ENCODE data around the gene AVP.
"Not testable (repeated sequence)": the region's sequence is repeated elsewhere in the genome, so short reads cannot be mapped to it uniquely, and the experiment has no call there.

Gene AVP

DNA sequence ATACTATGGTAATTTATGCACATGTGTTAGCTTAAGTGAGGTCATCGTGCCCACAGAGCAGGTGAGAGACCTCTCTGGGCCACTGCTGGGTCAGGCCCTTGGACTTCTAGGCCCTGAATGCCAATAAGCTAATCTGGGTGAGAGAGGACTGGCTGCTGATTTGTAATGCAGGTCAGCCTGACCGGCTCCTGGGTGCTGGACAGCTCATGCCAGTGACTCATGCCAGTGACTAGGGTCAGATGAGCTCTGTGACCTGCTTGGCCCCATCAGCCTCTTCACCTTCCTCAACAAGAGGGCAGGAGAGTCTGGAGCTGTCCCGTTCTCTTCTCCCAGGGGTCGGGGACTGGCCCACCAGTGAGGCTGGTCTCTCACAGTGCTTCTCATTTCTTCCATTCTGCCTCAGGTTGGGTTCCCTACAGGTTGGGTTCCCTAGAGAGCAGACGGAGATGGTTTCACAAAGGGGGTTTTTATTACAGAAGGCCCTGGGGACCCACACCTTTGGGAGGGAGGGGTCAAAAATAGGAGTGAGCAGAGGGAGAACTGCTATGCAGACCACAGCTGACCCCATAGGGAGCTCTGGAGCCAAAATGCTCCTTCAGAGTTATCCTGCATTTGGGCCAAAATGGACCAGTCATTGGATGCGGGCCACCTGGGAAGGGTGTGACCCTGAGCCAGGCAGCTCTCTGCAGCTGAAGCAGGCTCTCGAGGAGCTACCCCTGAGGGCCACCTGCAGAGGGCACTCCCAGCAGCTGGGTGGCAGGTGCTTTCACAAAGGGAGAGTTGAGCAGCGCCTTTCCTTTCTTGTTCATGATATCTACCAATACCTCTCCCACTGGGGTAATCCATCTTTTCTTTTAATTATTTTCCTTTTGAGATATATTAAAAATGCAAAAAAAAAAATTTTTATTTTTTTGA lies 15.3 kb downstream of the AVP start:
- H3K79me2 ChIP-seq (ENCODE audit: insufficient read depth, low read depth) = no peaks in the 10 kb centered on the region
- no peaks in the 10 kb centered on the region for H3K4me1 ChIP-seq (ENCODE audit: low read depth, poor library complexity, severe bottlenecking)
- H3K9ac ChIP-seq = no peak overlapping the region
- no peaks in the 10 kb centered on the region for H3K27me3 ChIP-seq (ENCODE audit: insufficient read depth, low read depth)
- no peak for TF ChIP-seq CTCF (conservative IDR thresholded peaks at IDR 0.05; ENCODE audit: low read depth, low read length)
- H2AFZ ChIP-seq (ENCODE audit: low read depth) = no peak overlapping the region
- H3K36me3 ChIP-seq (ENCODE audit: insufficient read depth) = no peaks in the 10 kb centered on the region
- no peaks in the 10 kb centered on the region for H4K20me1 ChIP-seq (ENCODE audit: insufficient read depth)
- no peak overlapping the region for H3K27ac ChIP-seq
- no peak overlapping the region for H3K4me2 ChIP-seq
- H3K4me3 ChIP-seq (IDR thresholded peaks at IDR 0.05; ENCODE audit: insufficient read depth, low read depth, low read length) = no peak overlapping the region

DNA sequence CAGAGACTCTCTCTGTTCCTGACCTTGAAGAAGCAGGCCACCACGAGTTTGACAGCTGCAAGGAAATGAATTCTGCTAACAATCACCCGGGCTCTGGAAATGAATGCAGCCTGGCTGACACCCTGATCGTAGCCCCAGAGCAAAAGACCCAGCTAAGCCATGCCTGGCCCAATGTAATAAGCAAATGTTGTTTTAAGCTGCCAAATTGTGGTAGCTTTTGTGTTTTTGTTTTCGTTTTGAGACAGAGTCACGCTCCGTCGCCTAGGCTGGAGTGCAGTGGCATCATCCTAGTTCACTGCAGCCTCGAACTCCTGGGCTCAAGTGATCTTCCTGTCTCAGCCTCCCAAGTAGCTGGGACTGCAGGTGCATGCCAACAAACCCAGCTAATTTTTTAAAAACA lies 16.4 kb downstream of the AVP start:
- no peak overlapping the region for H3K9ac ChIP-seq
- no peaks in the 10 kb centered on the region for H3K79me2 ChIP-seq (ENCODE audit: insufficient read depth, low read depth)
- no peaks in the 10 kb centered on the region for H3K27me3 ChIP-seq (ENCODE audit: insufficient read depth, low read depth)
- H3K4me3 ChIP-seq (IDR thresholded peaks at IDR 0.05; ENCODE audit: insufficient read depth, low read depth, low read length) = no peak overlapping the region
- H3K36me3 ChIP-seq (ENCODE audit: insufficient read depth) = no peaks in the 10 kb centered on the region
- H4K20me1 ChIP-seq (ENCODE audit: insufficient read depth) = no peaks in the 10 kb centered on the region
- no peak overlapping the region for H3K4me2 ChIP-seq
- H2AFZ ChIP-seq (ENCODE audit: low read depth) = no peak overlapping the region
- H3K4me1 ChIP-seq (ENCODE audit: low read depth, poor library complexity, severe bottlenecking) = no peaks in the 10 kb centered on the region
- no peak for TF ChIP-seq CTCF (conservative IDR thresholded peaks at IDR 0.05; ENCODE audit: low read depth, low read length)
- no peak overlapping the region for H3K27ac ChIP-seq

DNA sequence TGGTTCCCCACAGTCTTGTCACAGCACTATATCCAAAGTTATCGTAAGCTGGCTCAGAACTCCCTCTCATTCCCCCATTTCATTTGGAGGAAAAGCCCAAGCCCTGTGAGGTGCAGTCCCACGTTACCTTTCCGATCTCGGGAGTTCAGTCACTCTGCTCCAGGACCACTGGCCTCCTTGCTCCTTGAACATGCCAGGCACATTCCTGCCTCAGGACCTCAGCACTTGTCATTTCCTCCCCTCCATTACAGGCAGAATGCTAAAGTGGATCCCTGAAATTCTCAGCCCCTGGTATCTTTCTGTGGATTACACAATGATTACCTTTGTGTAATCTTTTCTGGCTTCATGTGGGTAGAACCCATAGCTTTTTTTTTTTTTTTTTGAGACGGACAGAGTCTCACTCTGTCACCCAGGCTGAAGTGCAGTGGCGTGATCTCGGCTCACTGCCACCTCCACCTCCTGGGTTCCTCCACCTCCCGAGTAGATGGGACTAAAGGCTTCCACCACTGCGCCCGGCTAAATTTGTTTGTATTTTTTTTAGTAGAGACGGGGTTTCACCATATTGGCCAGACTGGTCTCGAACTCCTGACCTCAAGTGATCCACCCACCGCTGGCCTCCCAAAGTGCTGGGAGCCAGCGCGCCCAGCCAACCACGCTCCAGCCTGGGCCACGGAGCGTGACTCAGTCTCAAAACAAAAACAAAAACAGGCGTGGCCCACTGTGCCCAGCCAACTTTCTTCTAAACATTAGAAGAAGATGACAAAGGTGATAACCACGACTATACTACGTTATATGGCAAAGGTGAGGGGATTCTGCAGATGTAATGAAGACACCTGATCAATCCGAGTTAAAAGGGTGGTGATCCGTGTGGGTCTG lies 17.1 kb downstream of the AVP start:
- Histone ChIP-seq H2AFZ (ENCODE audit: low read depth) (no peak overlapping the region), H3K4me3 (IDR thresholded peaks at IDR 0.05; ENCODE audit: insufficient read depth, low read depth, low read length) (no peak overlapping the region), H3K79me2 (ENCODE audit: insufficient read depth, low read depth) (no peaks in the 10 kb centered on the region), H3K9ac (no peak overlapping the region), H3K36me3 (ENCODE audit: insufficient read depth) (no peaks in the 10 kb centered on the region), H3K4me1 (ENCODE audit: low read depth, poor library complexity, severe bottlenecking) (no peaks in the 10 kb centered on the region), H3K27ac (no peak overlapping the region), H4K20me1 (ENCODE audit: insufficient read depth) (no peaks in the 10 kb centered on the region), H3K27me3 (ENCODE audit: insufficient read depth, low read depth) (no peaks in the 10 kb centered on the region), H3K4me2 (no peak overlapping the region)
- no peak for TF ChIP-seq CTCF (conservative IDR thresholded peaks at IDR 0.05; ENCODE audit: low read depth, low read length)

DNA sequence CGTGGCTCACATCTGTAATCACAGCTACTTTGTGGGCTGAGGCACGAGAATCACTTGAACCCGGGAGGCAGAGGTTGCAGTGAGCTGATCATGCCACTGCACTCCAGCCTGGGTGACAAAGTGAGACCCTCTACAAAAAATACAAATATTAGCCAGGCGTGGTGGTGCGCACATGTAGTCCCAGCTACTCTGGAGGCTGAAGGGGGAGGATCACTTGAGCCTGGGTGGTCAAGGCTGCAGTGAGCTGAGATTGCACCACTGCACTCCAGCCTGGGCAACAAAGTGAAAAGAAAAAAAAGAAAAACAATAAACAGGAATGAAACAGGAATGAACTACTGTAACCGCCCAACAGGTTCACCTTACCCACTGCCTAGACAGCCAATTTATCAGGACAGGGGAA lies 20.4 kb downstream of the AVP start:
- H3K4me2 ChIP-seq; H3K27ac ChIP-seq; H3K79me2 ChIP-seq (ENCODE audit: insufficient read depth, low read depth); H3K4me3 ChIP-seq (IDR thresholded peaks at IDR 0.05; ENCODE audit: insufficient read depth, low read depth, low read length); H3K4me1 ChIP-seq (ENCODE audit: low read depth, poor library complexity, severe bottlenecking); H3K36me3 ChIP-seq (ENCODE audit: insufficient read depth); H2AFZ ChIP-seq (ENCODE audit: low read depth); H3K27me3 ChIP-seq (ENCODE audit: insufficient read depth, low read depth); H4K20me1 ChIP-seq (ENCODE audit: insufficient read depth); H3K9ac ChIP-seq: not testable (repeated sequence)
